Left hindlimb (tissue), 1 donor: ENCODE data around the gene CELF2.

Source experiments
- DNase-seq: peaks from one replicate; pipeline ENCODE4 v3.0.0-alpha.2; 2018

Gene CELF2

DNA sequence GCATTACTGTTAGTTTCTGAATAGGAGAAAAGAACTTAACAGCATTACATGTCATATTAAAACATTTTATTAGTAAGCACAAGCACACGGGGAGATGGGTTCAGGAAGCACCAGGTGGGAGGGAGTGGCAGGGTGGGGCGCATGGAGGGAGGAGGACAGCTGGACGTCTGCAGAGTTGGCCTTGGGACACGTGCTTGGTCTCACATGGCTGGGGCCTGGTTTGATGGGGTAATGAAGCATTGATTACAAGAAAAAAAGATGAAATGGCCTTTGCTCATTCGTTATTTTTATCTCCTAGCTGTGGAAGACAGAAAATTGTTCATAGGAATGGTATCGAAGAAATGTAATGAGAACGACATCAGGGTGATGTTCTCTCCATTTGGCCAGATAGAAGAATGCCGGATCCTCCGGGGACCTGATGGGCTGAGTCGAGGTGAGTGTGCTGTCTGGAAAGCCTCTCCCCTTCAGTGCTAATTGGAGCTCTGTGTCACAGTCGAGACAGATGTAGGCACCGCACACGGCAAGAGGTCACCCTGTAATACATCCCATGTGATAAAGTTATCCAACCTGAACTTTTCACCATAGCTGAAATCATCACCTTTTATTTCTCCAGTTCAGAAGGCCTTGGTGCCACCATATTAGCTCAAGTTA is 239.9 kb downstream of the CELF2 start:
- no peak for DNase-seq

DNA sequence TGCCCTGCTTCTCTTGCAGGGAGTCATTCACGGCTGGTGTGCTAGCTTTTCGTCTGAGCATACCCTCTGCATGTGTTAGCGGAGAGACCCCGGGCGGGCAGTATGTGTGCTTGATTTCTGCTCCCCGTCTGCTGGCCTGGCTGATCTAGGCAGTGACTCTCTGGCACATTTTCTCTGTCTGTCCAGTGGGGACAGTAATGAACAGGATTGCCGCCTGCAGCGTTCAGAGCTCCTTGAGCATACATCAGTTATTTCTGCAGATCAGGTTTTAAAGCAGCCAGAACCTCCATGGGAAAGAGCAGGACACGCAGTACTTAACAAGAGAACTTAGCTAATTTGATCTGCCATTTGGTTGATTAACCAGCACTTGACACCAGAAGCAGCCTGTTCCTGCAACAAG is 242.5 kb downstream of the CELF2 start:
- no peak for DNase-seq

DNA sequence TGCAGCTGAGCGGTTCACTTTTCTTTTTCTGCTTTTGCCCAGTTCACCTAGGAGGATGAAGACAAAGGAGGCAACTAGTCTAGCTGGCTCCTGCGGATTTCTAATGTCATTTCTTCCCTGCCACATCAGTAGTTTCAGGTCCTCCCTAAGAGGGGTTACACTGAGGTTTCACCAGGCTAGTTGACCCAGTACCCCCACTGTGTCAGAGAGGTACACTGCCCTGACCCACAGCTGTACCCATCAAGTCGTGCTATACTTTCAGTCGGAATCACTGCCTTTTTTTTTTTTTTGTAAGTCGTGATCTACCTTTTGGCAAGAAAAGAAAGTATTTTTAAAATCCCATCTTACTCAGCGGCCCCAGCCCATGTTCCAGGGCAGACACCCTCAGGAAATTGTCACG is 243.5 kb downstream of the CELF2 start:
- DNase-seq, result no peak

DNA sequence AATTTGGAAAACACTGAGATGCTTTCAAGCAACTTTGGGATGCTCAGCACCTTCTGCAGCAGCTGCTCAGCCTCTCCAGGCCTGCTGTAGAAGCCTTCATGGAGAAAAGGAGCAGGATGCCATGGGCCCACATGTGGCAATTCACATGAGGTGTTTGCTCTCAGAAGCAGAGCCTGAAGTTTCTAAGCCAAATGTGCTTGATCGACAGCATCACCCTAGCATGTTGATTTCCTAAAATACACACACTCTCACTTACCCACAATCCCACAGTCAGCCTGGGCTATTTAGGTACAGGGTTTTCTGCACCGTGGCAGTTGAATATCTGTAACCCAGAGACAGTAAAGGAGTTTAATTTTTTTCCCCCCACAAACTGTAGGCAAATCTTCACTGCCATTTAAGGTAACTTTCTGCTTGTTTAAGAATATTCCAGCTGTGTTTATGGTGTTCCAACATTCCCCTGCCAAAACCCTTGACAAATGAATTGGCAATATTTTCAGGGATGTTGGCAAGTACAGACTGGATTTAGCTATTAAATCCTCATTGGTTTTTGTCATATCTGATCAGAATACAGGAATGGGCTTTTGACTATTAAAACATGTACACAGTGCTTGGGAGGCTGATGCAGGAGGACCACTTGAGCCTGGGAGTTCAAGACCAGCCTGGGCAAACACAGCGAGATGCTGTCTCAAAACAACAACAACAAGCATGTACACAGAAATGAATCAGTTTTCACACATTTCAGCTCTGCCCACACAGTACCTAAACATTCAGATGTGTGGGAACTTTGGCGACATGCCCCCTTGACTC is 244.2 kb downstream of the CELF2 start:
- no peak for DNase-seq

DNA sequence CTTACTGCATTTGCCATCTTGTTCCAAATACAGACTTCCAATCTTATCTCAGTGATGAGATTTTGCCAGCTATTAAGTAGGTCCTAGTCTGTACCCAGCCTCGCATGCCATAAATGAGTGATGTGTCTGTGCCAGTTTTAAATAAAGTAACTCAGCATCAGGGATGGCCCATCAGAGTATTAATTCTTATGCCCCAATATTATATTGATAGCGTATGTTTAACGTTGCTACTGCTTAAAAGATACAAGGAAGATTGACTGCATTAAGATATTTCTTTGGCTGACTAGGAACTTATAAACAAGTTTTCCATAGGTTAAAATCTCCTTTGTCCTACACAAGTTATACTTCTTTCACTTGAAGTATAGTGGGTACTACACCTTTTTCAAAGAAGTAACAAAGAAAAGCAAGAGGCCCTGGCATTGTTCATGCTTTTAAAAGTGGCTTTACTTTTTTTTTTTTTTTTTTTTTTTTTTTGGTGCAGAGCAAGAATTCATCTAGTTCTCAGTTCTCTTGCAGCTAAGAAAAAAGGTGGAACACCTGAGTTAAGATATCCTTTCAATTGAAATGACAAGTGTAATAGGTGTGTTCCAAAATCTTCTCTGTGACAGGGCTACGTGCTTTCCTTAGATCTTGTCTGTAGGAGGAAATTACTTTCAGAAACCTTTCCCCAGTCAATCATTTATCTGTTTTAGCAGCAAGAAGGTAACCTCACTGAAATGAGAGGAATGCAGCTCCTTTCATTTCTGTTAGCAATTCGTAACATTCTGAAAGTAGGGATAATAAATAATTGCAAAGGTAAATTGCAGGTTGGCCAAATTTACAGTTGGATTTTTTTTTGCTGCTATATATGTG is 245.0 kb downstream of the CELF2 start:
- no peak for DNase-seq

DNA sequence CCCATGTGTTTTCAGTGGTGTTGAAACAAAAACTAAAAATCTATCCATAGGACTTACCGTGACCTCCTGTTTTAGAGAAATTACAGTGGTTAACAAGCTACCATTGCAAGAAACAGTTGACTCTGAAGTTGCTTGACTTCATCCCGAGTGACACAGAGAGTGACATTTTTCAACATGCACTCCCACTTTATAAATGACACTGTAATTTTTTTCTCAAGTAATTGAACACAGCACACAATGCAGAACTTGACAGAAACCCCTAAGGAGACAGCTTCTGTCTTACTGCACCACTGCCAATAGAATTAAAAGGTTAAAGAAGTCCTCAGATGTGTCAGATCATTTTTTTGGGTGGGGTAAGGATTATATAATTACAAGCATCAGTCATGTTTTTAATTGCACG is 246.1 kb downstream of the CELF2 start:
- DNase-seq, result no peak

DNA sequence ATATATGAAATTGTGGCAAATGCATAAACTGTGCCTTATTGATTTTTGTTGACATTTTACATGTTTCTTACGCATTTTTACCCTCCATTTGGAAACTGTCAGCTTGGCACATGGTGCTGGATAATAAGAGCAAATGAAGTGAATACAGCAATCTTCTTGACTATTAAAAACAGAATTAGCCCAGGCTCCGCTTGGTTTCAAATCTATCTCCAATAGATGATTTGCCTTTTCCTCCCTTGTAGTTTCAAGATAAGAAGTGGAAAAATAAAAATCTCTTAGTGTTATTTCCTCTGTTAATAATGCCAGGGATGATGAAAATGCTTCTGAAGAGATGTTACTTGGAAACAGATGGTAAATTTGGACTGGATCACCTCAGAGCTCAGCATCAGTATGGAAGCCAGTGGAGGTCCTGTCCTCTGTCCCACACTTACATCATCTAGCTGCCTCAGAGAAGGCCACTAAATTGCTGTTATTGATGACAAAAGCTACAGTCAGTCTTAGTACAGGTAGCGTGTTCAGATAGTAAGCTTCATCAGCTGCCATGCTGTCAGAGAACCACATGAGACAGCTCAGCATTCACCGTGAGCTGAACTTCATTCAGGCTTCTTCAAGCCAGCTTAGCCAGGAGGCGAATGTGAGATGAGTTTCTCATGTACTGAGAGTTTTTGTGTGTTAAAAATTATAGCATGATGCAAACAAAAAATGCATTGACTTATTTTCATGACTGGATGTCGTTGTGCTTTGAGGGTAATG is 246.8 kb downstream of the CELF2 start:
- DNase-seq, result no peak

DNA sequence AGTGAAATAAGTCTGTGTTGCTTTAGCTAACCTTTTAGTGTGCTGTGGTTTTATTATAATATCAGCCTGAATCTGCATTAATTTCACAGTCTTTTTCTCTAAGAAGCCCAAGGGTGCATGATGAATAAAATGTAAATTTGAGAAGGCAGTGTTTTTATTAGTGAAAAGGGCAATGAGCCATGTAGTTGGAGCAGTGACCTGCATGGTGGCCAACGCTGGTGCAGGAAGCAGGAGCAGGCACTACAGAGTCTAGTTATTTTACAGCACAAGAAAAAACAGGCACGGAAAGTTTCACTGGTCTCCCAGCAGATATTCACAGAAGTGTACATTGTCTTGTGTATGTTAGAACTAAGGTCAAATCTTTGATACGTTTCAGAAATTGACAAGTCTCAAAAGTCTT is 247.8 kb downstream of the CELF2 start:
- DNase-seq, result no peak

DNA sequence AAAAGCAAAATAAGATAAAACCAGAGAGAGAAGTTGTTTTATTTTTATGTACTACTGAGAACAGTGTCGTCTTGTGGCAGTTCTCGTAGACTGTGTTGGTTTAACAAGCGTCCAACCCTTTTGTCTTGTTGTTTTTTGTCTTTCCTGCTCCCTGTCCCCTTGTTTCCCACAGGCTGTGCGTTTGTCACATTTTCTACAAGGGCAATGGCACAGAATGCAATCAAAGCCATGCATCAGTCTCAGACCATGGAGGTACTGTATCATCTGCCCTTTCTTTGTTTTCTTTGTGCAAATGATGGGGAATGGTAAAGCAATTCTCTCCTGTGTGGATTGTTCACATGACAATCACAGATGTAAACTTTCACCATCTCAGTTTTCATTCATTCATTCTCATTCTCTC is 248.8 kb downstream of the CELF2 start:
- DNase-seq, result no peak

DNA sequence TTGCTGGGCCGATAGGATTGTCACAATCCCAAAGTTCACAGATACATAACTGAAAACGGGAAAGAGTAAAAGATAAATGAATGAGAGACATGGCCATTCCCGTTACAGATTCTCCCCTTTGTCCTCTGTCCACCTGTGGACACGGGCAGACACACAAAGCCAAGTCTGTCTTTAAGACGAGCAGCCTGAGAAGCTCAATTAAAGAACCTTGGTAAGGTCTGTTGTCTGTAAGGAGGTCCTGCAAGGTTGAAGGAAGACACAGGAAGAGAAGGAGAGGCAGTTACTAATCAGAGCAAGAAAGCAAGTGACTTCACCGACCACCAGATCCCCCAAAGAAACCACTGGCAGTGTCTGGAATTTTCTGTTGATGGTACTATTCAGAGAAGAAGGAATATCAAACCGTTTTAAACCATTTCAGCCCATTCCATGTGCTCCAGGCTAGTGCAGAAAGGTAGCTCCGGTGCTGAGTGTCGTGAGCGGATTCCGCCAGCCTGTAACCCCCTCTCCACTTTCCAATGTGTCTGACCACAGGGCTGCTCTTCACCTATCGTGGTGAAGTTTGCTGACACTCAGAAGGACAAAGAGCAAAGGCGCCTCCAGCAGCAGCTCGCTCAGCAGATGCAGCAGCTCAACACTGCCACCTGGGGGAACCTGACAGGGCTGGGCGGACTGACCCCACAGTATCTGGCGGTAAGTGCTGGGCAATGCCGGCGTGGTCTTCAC is 252.6 kb downstream of the CELF2 start:
- DNase-seq, result peak; percentile 79

DNA sequence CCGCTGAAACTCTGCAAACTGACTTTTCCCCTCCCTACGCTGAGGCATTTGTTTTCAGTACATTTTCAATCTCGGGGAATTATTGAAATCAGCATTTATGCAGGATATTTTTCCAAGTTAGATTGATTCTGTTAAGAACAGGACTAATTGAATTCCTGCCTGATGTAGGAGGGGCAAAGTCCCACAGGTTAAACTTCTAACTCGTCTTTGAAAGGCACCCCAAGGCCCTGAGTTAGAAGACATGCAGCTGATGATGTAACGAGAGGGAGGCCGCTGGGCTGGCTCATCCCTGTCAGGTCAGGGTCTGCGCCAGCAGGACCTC is 253.1 kb downstream of the CELF2 start:
- no peak for DNase-seq

DNA sequence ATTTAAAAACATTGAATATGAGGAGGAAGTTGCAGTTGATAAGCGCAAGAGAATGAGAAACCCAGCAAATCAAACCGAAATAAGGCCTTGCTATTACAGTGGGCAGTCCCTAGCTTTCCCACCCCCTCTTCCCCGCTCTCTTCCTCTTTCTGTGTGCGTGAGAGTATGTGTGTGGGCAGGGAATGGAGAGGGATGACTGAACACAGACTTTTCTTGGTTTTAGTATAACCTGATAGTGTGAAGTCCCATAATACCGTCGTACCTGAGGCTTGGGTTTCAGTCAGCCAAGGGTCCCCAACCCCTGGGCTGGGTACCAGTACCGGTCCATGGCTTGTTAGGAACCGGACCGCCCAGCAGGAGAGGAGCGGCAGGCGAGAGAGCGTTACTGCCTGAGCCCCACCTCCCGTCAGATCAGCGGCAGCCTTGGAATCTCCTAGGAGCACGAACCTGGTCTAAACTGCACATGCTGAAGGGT is 255.3 kb downstream of the CELF2 start:
- no peak for DNase-seq

DNA sequence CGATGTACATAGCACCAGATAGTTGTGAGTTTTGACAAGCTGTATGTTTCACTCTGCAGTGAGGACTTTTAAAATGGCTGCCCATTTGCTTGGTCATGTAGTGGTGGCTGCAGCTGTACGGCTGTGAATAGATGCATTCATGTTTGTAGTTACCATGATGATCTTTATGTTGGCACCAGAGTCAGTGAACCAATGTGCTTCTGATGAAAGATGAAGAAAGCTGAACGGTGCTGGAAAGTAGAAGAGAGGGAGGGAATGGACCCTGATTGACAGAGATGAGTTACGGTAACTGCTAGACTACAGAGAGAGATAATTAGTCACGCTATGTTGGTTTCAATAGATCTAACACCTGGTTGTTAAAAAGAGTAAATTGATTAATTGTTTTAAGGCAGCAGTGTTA is 256.8 kb downstream of the CELF2 start:
- no peak for DNase-seq

DNA sequence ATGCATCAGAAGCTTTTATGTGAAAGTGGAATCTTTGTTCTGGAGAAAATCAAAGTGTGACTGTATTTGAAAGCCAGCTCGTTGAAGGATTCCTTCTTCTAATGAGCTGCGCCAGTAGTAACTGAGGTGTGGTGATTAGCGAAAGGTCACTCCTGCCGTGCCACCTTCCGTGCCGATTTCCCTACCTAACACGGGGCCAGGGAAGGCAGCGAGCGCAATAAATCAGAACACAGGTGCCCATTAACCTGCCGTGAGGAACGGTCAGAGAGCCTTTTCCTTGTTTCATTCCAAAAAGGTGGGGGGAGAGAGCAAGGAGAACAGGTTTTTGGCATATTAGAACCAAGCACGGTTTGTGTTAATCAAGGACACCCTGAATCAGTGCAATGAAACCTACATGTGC is 258.0 kb downstream of the CELF2 start:
- DNase-seq, result no peak

DNA sequence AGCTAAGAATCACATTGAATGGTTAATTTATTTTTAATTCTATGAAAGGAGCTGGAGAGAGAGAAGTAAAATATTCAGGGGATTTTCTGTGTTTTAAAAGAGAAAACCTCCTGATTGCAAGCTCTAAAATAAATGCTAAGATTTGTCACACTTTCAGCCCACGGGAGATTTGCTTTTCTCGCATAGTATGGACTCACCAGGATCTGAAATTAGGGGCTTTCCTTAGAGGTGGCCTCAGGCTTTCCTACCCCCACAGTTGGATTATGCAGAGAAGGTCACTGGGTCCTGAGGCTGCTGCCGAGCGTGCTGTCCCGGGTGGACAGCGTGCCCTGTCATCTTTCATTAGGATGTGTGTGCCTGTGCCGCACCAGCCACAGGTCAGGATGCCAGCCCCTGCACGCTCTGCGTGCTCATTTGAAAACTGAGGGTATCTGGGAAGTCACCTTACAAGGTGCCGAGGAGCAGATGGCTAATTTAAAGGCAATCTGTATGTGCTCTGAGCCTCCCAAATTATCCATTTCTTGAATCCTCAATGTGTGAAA is 258.8 kb downstream of the CELF2 start:
- DNase-seq, result no peak

DNA sequence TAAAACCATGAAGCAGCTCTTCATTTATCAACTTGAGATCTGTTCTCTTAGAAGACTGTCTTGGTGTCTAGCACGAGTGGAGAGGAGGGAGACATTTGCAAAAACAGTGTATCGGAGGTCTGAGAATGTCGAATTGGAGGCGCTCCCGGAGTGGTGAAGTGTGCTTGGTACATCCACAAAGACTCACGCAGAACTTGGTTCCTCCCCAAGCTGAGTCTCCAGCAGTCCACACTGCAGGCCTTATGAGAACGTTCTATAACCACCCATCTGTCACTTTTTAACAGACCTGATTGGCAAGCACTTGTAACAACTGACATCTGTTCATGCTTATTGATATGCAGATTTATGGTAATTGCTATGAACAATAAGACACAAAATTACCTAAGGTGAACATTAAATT is 261.6 kb downstream of the CELF2 start:
- DNase-seq, result no peak

DNA sequence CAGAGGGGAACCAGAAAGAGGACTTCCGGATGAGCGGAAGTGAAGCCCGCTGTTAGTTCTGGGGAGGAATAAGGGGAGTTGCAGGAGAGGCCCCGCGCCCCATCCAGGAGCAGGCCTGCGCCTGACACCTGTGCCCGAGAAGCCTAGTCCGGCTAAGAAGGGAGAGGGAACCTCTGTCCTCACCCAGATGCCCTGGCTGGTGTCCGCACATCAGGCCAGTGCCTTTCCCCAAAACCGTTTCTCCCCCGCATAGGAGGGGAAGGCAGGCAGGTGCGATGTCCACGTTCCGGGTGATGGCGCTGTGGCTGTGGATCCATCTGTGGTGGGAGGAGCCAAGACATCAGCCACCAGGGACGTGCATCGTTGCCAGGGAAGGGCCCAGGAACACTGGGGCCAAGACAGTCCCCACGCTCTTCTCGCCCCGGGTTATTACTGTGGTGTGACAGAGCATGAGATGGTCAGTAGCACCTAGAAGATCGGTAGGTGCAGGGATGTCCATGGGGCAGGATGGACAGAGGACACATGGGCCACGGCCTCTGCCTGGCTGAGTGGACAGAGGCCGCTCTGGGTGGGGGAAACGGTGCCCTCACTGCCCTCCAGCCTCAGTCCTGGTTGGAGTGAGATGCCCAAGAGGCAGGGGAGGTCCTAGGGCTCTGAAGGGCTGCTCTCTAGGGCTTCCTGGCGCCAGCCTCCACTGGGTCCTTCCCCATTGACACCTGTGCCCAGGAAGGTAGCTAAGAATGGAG is 262.7 kb downstream of the CELF2 start:
- no peak for DNase-seq

DNA sequence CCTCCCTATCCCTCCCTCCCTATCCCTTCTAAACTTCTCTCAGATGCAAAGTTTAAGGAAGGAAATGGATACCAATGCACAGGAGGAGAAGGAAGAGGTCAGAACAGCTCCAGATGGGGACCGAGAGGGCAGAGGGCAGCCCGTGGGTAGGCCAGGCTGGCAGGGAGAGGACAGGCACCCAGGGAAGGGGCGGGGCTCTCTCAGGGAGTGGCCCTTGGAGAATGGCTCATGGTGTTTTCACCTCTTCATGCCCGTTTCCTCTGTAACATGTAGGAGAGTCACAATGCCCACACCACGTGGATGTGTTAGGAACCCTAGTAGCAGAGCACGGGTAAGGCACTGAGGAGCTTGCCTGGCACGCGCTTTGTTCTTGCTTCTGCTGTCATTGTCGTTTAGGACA is 264.5 kb downstream of the CELF2 start:
- DNase-seq, result no peak

DNA sequence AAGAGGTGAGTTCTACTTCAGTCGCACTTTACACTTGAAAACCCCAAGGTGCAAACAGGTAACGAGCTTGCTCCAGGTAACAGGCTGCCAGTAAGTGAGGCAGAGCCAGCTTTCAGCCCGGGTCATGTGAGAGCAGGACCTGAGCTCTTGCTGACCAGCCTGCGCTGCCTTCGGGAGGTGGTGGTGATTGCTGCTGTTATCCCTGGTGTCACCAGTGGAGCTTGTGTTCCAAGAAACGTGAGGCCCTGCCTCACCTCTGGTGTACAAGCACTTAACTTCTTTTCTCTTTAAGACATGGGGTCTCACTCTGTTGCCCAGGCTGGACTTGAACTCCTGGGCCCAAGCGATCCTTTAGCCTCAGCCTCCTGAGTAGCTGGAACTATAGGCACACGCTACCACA is 265.0 kb downstream of the CELF2 start:
- DNase-seq, result no peak

DNA sequence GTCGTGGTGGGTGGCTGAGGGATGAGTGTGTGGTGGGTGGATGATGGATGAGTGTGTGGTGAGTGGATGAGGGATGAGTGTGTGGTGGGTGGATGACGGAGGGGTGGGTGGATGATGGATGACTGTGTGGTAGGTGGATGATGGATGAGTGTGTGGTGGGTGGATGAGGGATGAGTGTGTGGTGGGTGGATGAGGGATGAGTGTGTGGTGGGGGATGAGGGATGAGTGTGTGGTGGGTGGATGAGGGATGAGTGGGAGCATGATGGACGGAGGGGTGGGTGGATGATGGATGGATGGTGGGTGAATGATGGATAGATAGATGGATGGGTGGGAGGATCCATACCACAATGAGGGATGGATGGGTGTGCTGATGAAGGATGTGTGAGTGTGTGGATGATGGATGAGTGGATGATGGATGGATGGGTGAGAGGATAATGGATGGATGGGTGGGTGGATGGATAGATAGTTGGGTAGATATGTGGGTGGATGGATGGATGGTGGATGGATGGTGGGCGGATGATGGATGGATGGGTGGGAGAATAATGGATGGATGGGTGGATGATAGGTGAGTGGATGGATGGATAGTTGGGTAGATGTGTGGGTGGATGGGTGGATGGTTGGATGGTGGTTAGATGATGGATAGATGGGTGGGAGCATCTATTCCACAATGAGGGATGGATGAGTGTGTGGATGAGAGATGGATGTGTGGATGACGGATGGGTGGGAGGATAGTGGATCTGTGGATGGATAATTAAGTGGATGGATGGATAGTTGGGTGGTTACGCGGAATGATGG is 266.8 kb downstream of the CELF2 start:
- DNase-seq, result no peak
